ENCODE results near the gene SCYGR1.

Gene SCYGR1

DNA sequence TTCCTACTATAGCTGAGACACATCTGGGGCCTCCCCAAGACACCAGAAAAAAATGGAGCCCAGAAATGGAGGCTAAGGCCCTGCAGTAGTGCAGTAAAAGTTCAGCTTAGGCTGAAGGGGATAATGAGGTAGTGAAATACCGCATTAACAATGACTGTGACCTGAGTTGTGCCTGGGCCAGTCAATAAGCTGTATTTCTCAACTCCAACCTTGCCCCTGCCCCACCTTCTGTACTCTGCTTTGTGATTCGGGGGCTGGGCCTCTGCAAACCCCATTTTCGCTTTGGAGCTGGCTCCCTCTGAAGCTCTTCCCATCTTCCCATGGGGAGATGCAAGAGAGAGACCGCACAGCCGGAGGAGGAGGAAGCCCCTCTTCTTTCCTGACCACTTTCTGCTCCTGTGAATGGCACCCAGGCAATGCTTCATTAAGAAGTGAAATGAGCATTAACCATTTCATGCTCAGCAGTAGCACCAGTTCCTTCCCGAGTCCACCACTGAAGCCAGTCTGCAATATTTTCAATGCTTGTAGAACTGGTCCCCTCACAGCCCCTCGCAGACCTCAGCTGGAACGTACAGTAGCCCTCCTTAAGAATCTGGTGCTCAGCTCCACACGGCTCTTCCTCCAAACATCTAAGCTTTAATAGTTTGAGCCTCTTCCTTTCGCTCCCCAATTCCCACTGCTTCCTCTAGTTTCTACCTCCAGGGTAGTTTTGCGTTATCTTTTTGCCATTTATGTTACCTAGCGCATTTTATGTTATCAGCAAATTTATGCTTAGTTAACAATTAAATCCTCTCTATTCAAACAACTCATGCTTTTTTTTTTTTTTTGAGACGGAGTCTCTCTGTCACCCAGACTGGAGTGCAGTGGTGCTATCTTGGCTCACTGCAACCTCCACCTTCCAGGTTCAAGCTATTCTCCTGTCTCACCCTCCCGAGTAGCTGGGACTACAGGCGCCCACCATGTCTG lies 32.6 kb upstream of the SCYGR1 start:
- TF ChIP-seq, protein P1, sequence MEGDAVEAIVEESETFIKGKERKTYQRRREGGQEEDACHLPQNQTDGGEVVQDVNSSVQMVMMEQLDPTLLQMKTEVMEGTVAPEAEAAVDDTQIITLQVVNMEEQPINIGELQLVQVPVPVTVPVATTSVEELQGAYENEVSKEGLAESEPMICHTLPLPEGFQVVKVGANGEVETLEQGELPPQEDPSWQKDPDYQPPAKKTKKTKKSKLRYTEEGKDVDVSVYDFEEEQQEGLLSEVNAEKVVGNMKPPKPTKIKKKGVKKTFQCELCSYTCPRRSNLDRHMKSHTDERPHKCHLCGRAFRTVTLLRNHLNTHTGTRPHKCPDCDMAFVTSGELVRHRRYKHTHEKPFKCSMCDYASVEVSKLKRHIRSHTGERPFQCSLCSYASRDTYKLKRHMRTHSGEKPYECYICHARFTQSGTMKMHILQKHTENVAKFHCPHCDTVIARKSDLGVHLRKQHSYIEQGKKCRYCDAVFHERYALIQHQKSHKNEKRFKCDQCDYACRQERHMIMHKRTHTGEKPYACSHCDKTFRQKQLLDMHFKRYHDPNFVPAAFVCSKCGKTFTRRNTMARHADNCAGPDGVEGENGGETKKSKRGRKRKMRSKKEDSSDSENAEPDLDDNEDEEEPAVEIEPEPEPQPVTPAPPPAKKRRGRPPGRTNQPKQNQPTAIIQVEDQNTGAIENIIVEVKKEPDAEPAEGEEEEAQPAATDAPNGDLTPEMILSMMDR (IDR thresholded peaks at IDR 0.05; ENCODE audit: control insufficient read depth, extremely low read depth, insufficient read depth) = no peak
- DNase-seq (ENCODE audit: low read depth) = no peak
- H3K4me3 ChIP-seq (ENCODE audit: low read depth, low read length) = no peak overlapping the region

DNA sequence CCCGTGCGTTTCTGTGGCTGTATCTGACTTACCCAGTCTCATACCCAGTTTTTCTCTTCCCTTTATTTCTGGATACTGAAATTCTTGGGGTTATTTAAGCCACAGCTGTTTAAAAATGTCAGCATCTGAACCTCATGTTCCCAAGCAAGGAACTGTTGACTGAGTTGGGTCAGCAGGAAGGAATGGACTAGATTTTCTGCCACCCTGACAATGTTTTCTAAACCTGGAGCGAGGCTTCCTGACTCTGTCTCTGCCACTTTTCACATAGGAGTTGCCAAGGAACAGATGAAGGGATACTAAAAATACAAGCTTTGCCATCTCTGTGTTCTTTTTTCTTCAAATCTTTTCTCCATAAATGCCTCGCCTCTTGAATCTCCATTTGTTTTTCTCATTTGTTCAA lies 29.0 kb upstream of the SCYGR1 start:
- no peak overlapping the region for H3K4me3 ChIP-seq (ENCODE audit: low read depth, low read length)
- no peak for DNase-seq (ENCODE audit: low read depth)
- TF ChIP-seq, protein P1 (IDR thresholded peaks at IDR 0.05; ENCODE audit: control insufficient read depth, extremely low read depth, insufficient read depth) = no peak

DNA sequence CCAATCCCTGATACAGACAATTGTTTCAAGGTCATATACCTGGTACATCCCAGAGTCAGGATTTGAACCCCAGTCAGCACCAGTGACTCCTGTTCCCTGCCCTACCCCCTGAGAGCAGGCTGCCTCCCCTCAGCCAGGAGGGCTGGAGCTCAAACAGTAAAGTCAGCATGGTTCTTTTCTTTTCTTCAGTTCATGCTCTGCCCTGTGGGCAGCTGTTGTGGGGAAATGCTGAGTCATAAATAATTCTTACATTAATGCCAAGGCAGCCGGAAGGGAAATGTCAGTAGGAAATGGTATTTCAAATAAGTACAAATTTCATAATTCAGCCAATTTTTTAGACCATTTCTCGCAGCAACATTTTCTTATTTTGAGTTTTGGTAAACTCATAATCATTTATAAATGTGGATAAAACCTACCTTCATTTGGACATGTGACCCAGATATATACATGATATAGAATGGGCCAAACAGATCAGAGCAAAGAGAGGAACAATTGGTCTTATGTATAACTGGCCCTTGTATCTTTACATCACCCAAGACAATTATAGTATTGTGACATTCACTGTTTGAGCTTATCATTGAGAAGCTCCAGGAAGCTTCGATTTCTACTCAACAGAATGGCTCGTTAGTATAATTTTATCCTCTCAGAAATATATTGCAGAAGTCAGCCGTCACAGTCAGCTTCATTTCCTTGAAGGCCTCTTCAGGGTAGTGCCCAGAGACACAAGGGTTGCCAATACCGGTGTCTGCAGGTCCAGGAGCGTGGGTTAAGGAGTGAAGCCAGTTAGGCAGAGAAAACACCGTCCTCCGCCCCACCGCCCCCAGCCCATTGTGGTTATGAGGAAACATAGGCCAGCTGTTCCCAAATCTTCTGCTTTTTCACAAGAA lies 28.0 kb upstream of the SCYGR1 start:
- no peak for DNase-seq (ENCODE audit: low read depth)
- TF ChIP-seq, protein P1 (IDR thresholded peaks at IDR 0.05; ENCODE audit: control insufficient read depth, extremely low read depth, insufficient read depth) = no peak
- H3K4me3 ChIP-seq (ENCODE audit: low read depth, low read length) = no peak overlapping the region

DNA sequence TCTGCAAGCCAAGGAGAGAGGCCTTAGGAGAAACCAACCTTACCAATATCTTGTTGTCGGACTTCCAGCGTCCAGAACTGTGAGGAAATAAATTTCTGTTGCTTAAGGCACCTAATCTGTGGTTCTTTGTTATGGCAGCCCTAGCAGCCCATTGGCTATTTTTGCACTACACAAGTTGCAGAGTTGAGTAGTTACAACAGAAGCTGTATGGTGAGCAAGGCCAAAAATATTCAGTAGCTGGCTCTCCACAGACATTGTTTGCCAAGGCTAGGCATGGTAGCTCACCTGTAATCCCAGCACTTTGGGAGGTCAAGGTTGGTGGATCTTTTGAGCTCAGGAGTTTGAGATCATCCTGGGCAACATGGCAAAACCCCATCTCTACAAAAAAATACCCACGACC lies 27.1 kb upstream of the SCYGR1 start:
- H3K4me3 ChIP-seq (ENCODE audit: low read depth, low read length) = no peak overlapping the region
- DNase-seq (ENCODE audit: low read depth) = no peak
- TF ChIP-seq, protein P1 (IDR thresholded peaks at IDR 0.05; ENCODE audit: control insufficient read depth, extremely low read depth, insufficient read depth) = no peak

DNA sequence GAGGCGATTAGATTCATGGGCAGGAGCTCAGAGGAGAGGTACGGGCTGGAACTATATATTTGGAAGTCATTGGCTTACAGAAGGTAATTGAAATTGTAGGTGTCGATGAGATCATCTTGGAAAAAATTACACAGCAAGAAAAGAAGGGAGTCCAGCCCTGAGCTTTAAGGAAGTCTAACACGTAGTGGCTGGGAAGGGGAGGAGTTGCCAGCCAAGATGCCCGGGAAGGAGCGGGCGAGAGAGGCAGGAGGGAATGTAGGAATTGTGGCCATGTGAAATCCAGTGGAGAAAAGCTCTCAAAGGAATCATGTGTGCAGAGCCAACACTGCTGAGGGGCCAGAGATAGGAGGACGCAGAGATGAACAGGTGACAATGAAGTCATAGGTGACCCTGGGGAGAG lies 25.6 kb upstream of the SCYGR1 start:
- no peak overlapping the region for H3K4me3 ChIP-seq (ENCODE audit: low read depth, low read length)
- no peak for DNase-seq (ENCODE audit: low read depth)
- TF ChIP-seq, protein P1 (IDR thresholded peaks at IDR 0.05; ENCODE audit: control insufficient read depth, extremely low read depth, insufficient read depth) = no peak

DNA sequence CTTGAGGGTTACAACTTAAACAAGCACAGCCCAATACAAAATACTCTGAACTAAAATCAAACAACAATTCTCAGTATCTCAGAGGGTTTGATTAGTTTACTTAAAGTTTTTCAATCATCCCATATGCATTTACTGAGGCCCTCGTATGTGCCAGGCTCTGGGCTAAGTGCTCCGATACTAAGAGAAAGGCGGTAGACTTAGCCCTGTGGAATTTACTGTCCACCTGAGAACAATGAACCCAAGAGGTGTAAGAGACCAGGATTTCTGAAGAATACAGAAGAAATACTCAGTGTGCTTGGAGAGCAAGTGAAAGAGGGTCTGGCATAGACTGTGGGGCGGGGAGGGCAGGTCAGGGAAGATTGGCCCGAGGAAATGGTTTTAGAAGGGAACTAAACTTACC lies 25.1 kb upstream of the SCYGR1 start:
- H3K4me3 ChIP-seq (ENCODE audit: low read depth, low read length) = no peak overlapping the region
- TF ChIP-seq, protein P1 (IDR thresholded peaks at IDR 0.05; ENCODE audit: control insufficient read depth, extremely low read depth, insufficient read depth) = no peak
- DNase-seq (ENCODE audit: low read depth) = no peak
